Mesenchymal stem cell (in vitro differentiated cells and primary cell): Measurements from ENCODE around the gene CCR7.

Experiments
- DNase-seq: peaks from one replicate; pipeline ENCODE4 v3.0.0-alpha.2; 2013
- H2AFZ ChIP-seq: one replicate; pipeline ENCODE4 v1.6.1; 2013; ENCODE audit warnings: low read depth, mild to moderate bottlenecking, control low read depth, inconsistent platforms, low read length, moderate library complexity
- H2AK5ac ChIP-seq: 2 replicates; pipeline ENCODE4 v1.6.1; 2013; ENCODE audit warnings: low read length, moderate library complexity, mild to moderate bottlenecking, inconsistent platforms; ENCODE audit not compliant: severe bottlenecking
- H2BK120ac ChIP-seq: one replicate; pipeline ENCODE4 v1.6.1; 2013; ENCODE audit warnings: low read depth, mild to moderate bottlenecking, inconsistent platforms, low read length, moderate library complexity
- H2BK12ac ChIP-seq, 2 experiments: one replicate each; pipeline ENCODE4 v1.6.1; 2013; ENCODE audit warnings: inconsistent platforms in 2 of 2, low read length in 2 of 2, mild to moderate bottlenecking in 2 of 2, moderate library complexity in 2 of 2, control low read depth in 1 of 2
- H2BK15ac ChIP-seq: one replicate; pipeline ENCODE4 v1.6.1; 2013; ENCODE audit warnings: mild to moderate bottlenecking, low read depth, inconsistent platforms; ENCODE audit not compliant: poor library complexity, severe bottlenecking
- H2BK5ac ChIP-seq: 2 replicates; pipeline ENCODE4 v1.6.1; 2013; ENCODE audit warnings: low read depth, mild to moderate bottlenecking, low read length, control low read depth, inconsistent platforms; ENCODE audit not compliant: poor library complexity, severe bottlenecking
- H3K14ac ChIP-seq, 2 experiments: one replicate each; pipeline ENCODE4 v1.6.1; 2013; ENCODE audit warnings: inconsistent platforms in 2 of 2, low read length in 2 of 2, control low read depth in 1 of 2, mild to moderate bottlenecking in 1 of 2, moderate library complexity in 1 of 2
- H3K18ac ChIP-seq, 2 experiments: one replicate each; pipeline ENCODE4 v1.6.1; 2013; ENCODE audit warnings: inconsistent platforms in 2 of 2, low read length in 2 of 2, control low read depth in 1 of 2, low read depth in 1 of 2, mild to moderate bottlenecking in 1 of 2
- H3K23ac ChIP-seq, 2 experiments: one replicate each; pipeline ENCODE4 v1.6.1; 2013; ENCODE audit warnings: inconsistent platforms in 2 of 2, low read length in 2 of 2, mild to moderate bottlenecking in 2 of 2, moderate library complexity in 2 of 2, control low read depth in 1 of 2
- H3K27ac ChIP-seq: 2 replicates; pipeline ENCODE4 v1.5.1; 2013; ENCODE audit warnings: mild to moderate bottlenecking, moderate library complexity, low read length, control low read depth, inconsistent platforms; ENCODE audit not compliant: poor library complexity, severe bottlenecking
- H3K27me3 ChIP-seq, 2 experiments: 2 replicates each; pipeline versions ENCODE4 v1.6.1 to v1.7.0; 2013; ENCODE audit warnings: low read length in 2 of 2, mild to moderate bottlenecking in 2 of 2, moderate library complexity in 2 of 2, control low read depth in 1 of 2, inconsistent platforms in 1 of 2; ENCODE audit not compliant: control insufficient read depth in 1 of 2, insufficient read depth in 1 of 2
- H3K36me3 ChIP-seq, 2 experiments: 2 replicates each; pipeline versions ENCODE4 v1.6.1 to v1.7.0; 2013; ENCODE audit warnings: low read length in 2 of 2, control low read depth in 1 of 2, inconsistent platforms in 1 of 2, low read depth in 1 of 2, mild to moderate bottlenecking in 1 of 2; ENCODE audit not compliant: insufficient read depth in 2 of 2, control insufficient read depth in 1 of 2
- H3K4ac ChIP-seq, 2 experiments: one replicate each; pipeline ENCODE4 v1.6.1; 2013; ENCODE audit warnings: inconsistent platforms in 2 of 2, low read length in 2 of 2, mild to moderate bottlenecking in 2 of 2, moderate library complexity in 2 of 2, control low read depth in 1 of 2, low read depth in 1 of 2
- H3K4me1 ChIP-seq: 2 replicates; pipeline ENCODE4 v1.6.1; 2013; ENCODE audit warnings: low read depth, low read length, control low read depth; ENCODE audit not compliant: control insufficient read depth, insufficient read depth
- H3K4me2 ChIP-seq: 2 replicates; pipeline ENCODE4 v1.6.1; 2013; ENCODE audit warnings: low read length, mild to moderate bottlenecking, inconsistent platforms; ENCODE audit not compliant: poor library complexity, severe bottlenecking
- H3K4me3 ChIP-seq, 2 experiments: 2 replicates each; pipeline versions ENCODE4 v1.5.1 to v1.7.0; 2013; ENCODE audit warnings: low read length in 2 of 2, mild to moderate bottlenecking in 2 of 2, control low read depth in 1 of 2, low read depth in 1 of 2; ENCODE audit not compliant: insufficient read depth in 1 of 2
- H3K79me1 ChIP-seq: replicated peaks from 2 replicates; pipeline ENCODE4 v1.6.1; 2013; ENCODE audit warnings: mild to moderate bottlenecking, control low read depth, low read length, inconsistent platforms; ENCODE audit not compliant: poor library complexity, severe bottlenecking
- H3K9ac ChIP-seq: 2 replicates; pipeline ENCODE4 v1.7.0; 2013; ENCODE audit warnings: mild to moderate bottlenecking, low read length, moderate library complexity
- H3K9me3 ChIP-seq: 2 replicates; pipeline ENCODE4 v1.7.0; 2013; ENCODE audit warnings: mild to moderate bottlenecking, low read length; ENCODE audit not compliant: control insufficient read depth
- H4K8ac ChIP-seq: one replicate; pipeline ENCODE4 v1.6.1; 2013; ENCODE audit warnings: inconsistent platforms, mild to moderate bottlenecking, low read length, moderate library complexity
- H4K91ac ChIP-seq: one replicate; pipeline ENCODE4 v1.6.1; 2013; ENCODE audit warnings: mild to moderate bottlenecking, low read length, inconsistent platforms
- WGBS: methylation state at CpG from one replicate; pipeline ENCODE4 v1.1.7; 2013; ENCODE audit warnings: mixed read lengths; 5-methylcytosine and 5-hydroxymethylcytosine counted together

CCR7 gene

GRCh38 chr17:40533896-40534295, 31.4 kb downstream of the CCR7 start:
- H2AK5ac ChIP-seq = peak overlapping the region; percentile 24
- no peak overlapping the region for H3K14ac ChIP-seq
- no peaks in the 10 kb centered on the region for H3K79me1 ChIP-seq
- no peak overlapping the region for H2BK15ac ChIP-seq
- peak overlapping the region; percentile 6 for H2BK120ac ChIP-seq
- DNase-seq = no peak
- peak overlapping the region in 1 of 2 experiments; percentile 67 for H3K4ac ChIP-seq
- H3K4me1 ChIP-seq = peaks cover 23% of the 10 kb centered on the region
- no peak overlapping the region for H3K4me3 ChIP-seq
- H3K18ac ChIP-seq = peak overlapping the region in 1 of 2 experiments; percentile 75
- no peak overlapping the region for H2AFZ ChIP-seq
- H4K91ac ChIP-seq = no peak overlapping the region
- H3K4me2 ChIP-seq = no peak overlapping the region
- H3K27ac ChIP-seq = peak overlapping the region; percentile 24
- H3K23ac ChIP-seq = no peak overlapping the region
- 82% methylated on average over 4 of the region's 4 CpGs for WGBS
- H3K27me3 ChIP-seq = no peaks in the 10 kb centered on the region
- no peak overlapping the region for H2BK5ac ChIP-seq
- H4K8ac ChIP-seq = no peak overlapping the region
- H2BK12ac ChIP-seq = peak overlapping the region; percentile 51 to 98
- H3K36me3 ChIP-seq = no peaks in the 10 kb centered on the region
- H3K9ac ChIP-seq = peak overlapping the region; percentile 58
- no peaks in the 10 kb centered on the region for H3K9me3 ChIP-seq

- Histone ChIP-seq H3K18ac (peak overlapping the region in 1 of 2 experiments; percentile 48), H2BK12ac (peak overlapping the region in 1 of 2 experiments; percentile 57), H2AK5ac (peak overlapping the region; percentile 27), H3K79me1 (no peaks in the 10 kb centered on the region), H2BK120ac (no peak overlapping the region), H3K9ac (peak overlapping the region; percentile 58), H4K91ac (no peak overlapping the region), H3K4me3 (no peak overlapping the region), H3K23ac (no peak overlapping the region), H2BK15ac (no peak overlapping the region), H3K9me3 (no peaks in the 10 kb centered on the region), H3K36me3 (no peaks in the 10 kb centered on the region), H3K4me1 (peaks cover 17% of the 10 kb centered on the region), H3K4me2 (no peak overlapping the region), H2BK5ac (no peak overlapping the region), H4K8ac (no peak overlapping the region), H3K27ac (peak overlapping the region; percentile 6), H3K27me3 (no peaks in the 10 kb centered on the region), H3K4ac (peak overlapping the region in 1 of 2 experiments; percentile 43), H2AFZ (no peak overlapping the region), H3K14ac (no peak overlapping the region)
- 73% methylated on average over 3 of the region's 6 CpGs for WGBS
- DNase-seq = no peak
Measured at GRCh38 chr17:40532520-40533253, 32.6 kb downstream of the CCR7 start.

- Histone ChIP-seq H2BK15ac (peak overlapping the region; percentile 57), H3K36me3 (no peaks in the 10 kb centered on the region), H3K9ac (no peak overlapping the region), H2BK120ac (no peak overlapping the region), H3K18ac (no peak overlapping the region), H3K27ac (no peak overlapping the region), H3K14ac (no peak overlapping the region), H2BK5ac (no peak overlapping the region), H4K91ac (peak overlapping the region; percentile 1), H3K4ac (no peak overlapping the region), H2AK5ac (no peak overlapping the region), H3K27me3 (no peaks in the 10 kb centered on the region), H2BK12ac (no peak overlapping the region), H3K4me1 (peaks cover 11% of the 10 kb centered on the region), H3K9me3 (no peaks in the 10 kb centered on the region), H3K23ac (no peak overlapping the region), H3K4me2 (no peak overlapping the region), H3K79me1 (no peaks in the 10 kb centered on the region), H4K8ac (no peak overlapping the region), H3K4me3 (no peak overlapping the region), H2AFZ (no peak overlapping the region)
- DNase-seq = no peak
- WGBS = 91% methylated on average over 15 of the region's 15 CpGs
Measured at GRCh38 chr17:40531051-40531991, 34.0 kb downstream of the CCR7 start.

DNA sequence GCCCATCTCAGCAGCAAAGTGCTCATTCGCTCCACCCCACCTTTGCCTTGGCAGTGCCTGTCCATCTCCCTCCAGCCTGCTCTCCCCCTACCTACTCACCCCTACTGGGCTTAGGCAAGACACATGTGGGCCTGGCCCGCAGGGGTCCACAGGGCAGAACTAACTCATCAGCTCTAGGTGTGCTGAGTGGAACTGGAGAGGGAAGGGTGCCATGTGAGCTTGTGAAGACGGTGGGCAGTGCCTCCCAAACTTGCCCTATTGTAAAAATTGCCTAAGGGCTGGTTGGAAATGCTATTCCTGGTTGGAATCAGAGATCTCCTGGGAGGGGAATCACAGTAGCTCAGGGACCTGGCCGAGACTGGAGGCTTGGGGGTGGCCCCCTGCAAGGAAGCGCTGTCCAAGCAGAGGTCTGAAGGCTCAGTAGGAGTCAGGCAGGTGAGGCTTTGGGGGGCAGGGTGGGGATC, 34.7 kb downstream of the CCR7 start:
- Histone ChIP-seq H3K14ac (peak overlapping the region in 1 of 2 experiments; percentile 14), H3K23ac (no peak overlapping the region), H4K8ac (no peak overlapping the region), H3K9ac (no peak overlapping the region), H2AK5ac (no peak overlapping the region), H3K27ac (no peak overlapping the region), H3K4ac (no peak overlapping the region), H3K18ac (no peak overlapping the region), H2AFZ (no peak overlapping the region), H4K91ac (no peak overlapping the region), H2BK120ac (no peak overlapping the region), H3K27me3 (no peaks in the 10 kb centered on the region), H3K36me3 (no peaks in the 10 kb centered on the region), H2BK5ac (no peak overlapping the region), H3K4me1 (peaks cover 11% of the 10 kb centered on the region), H3K9me3 (peaks cover 3% of the 10 kb centered on the region), H2BK12ac (no peak overlapping the region), H2BK15ac (no peak overlapping the region), H3K4me2 (no peak overlapping the region), H3K4me3 (no peak overlapping the region), H3K79me1 (no peaks in the 10 kb centered on the region)
- DNase-seq = no peak
- 93% methylated on average over 5 of the region's 5 CpGs for WGBS
